NCI-H1092 treated with DMSO at 0.1 percent for 48 hours (cell line): ENCODE data around the gene ITGA6.

Source experiments
- DNase-seq: peaks from one replicate; lab custom pipeline; 2025; lab: John Stamatoyannopoulos, UW

ITGA6 gene

DNA sequence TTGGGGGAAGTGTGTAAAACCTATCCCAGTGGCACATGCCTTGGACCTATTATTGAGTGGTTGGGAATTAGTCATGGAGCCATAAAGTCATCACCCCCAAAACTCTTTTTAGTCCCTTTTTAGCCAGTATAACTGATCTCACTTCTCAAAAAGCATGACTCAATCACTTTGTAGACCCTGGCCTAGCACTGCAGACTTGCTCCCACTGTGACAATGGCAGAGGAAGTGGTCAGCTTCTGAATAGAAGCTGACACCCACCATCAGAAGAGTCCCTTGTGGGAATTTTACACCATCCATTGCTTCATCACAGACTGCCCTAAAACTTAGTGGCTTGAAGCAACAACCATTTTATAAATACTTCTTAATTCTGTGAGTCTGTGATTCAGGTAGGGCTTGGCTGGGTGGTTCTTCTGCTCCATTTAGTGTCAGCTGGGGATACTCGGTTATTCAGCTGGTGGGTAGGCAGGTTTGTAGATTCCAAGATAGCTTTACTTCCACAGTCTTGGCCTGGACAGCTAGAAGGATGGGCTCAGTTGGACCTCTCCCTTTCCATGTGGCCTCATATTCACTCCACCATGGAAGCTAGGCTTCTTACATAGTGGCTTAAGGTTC lies 10.8 kb upstream of the ITGA6 start:
- DNase-seq, result no peak

DNA sequence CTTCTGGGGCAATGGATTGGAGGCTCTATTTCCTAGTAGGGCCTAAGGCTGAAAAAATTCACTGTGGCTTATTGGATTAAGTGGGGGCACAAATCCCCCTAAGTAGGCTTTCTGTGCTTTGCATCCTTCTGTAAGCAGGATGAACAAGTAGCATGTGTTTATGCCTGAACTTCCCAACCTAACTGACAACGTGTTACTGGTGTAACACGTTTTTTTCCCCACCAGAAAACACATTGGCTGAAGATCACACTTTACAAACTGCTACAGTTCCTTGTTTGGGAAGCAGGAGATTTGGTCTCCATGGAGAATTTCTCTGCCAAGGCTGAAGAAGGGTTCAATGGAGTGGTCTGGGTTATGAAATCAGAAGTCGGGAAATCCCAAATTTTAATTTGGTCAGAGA lies 7.2 kb upstream of the ITGA6 start:
- no peak for DNase-seq

DNA sequence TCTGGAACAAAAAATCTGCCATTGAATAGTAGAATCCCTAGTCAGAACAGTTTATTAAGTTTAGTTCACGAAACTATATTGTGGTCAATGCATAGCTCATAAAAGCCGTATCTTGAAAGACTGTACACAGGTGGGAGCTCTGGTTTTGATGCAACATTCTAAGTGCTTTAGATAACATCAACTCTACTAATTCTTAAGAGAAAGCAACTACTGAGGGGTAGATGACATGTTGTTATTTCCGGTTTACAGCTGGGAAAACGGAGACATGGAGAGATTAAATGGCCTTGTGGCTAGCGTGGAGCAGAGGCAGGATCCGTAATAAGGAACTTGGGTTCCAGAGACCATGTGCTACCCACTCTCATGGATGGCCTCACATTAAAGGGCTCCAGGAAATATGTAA lies 4.2 kb upstream of the ITGA6 start:
- DNase-seq, result no peak

DNA sequence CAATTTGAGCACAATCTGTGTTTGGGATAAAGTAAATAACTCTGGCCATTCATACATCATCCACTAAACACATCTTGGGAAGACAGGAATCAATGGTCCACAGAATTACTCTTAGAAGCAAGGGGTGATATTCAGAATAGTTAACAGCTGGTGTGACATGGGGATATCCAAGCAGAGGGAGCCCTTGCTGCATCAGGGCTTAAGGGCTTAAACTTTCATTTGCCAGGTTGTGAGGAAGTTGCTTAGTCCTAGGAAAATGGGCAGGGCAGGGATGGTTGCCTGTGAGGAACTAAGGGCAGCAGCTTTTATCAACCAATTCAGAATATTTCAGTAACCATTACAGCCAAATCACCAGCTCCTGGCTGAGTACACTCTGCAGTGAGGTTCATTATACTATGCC lies 2.0 kb upstream of the ITGA6 start:
- no peak for DNase-seq

DNA sequence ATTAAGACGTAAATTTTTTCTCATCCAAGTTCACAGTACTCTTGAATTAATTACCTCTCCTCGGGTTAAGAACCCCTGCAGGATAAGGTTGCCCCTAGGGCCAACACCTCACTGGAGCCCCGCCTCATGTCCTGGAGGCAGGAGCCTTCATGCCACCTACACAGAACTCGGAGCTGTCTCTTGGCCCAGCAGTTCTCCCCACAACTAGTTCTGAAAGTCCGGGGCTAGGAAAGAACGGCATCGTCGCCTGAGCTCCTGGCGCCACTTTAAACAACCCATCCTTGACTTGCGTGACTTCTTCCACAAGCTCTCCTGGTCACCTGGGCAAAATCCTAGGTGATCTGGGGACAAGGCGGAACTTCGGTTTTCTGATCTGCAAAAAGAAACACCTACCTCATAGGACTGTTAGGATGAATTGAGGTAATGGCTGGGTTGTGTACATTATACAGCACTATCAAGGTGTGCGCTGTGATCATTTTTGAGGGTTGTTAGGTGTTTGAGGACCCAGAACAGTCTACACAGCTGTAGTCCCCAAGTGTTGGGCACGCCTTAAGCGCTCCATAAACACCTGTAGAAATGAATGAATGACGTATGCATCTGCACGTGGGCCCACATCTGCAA lies 641 bp upstream of the ITGA6 start:
- DNase-seq, result no peak

DNA sequence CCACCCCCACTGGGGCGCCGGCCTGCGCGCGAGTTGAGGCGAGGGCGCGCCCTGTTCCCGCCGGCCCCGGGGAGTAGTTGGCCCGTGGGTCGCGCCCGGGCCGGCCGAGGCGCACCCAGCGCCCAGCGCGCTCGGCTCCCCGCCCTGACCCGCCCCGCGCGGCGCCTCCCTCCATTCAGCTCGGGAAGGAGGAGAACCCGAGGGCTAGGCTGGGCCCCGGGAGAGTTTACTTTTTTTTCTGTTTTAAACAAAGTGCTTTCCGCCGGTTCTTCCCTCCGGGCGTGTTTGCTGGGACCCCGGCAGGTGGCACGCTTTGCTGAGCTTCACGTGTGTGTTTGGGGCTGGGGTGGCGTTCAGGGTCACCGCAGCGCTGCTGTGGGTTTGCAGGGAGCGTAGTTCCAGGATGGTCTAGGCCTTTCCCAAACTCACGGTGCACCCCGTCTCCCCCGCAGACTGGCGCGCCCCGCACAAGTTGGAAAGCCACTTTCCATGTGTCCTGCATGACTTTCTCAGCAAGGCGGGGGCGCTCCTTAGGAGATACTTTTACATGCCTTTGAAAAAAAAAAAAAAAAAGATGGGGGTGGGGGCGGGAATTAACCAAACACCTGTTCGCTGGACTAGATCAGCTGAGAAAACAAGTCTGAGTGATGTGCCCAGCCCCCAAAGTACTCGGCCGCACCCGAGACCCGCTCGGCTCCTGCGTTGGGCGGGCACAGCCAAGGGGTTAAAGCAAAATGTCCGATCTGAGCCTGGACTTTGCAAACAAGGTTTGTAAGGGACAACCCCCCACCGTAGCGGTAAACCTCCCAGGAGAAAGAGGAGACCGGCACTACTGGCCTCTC lies 825 bp downstream of the ITGA6 start:
- no peak for DNase-seq

DNA sequence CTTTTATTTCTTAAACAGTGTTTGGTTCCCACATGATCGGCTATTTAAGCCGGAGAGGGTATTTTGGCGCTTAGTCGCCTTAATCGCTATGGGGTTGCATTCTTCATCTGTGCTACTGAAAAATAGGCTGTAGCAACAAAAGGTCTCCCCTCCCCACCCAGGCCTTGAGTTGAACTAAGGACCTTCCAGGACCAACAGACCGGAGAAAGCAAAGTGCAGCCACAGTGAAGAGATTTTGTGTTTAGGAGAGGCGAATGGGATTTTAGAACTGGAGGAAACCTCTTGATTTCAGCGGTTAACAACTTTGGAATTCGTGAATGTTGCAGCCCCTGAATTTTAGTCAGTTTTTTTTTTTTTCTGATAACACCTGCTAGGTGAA lies 1.4 kb downstream of the ITGA6 start:
- DNase-seq, result no peak

DNA sequence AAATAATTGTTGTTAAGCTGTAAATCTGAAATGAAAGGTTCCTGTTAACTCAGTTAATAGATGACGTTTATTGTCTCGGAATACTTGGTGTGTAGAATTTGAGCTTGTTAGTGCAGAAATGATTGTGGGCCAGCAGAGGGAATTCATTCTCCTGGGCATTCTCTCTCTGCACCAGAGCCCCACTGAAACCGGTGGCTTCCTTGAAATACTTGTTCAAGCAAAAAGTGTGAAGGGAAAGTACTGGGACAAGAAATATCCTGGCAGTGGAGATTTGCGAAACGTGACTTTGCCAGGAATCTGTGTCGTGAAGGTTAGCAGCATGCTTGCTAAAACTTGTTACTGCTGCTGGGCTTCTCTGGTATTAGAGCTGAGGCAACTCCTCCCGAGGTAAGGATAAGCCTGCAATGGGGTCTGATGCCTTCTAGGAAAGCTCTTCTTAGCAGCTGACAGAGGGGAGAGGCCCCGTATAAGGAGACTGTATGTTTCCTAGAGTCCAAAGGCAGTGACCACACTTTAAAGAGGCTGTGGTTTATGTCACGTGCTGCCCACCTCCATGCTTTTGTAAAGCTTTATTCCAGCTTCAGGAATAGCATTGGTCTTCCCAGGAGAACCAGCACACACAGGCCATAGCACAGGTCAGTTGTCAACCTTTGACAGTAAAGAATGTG lies 2.0 kb downstream of the ITGA6 start:
- no peak for DNase-seq

DNA sequence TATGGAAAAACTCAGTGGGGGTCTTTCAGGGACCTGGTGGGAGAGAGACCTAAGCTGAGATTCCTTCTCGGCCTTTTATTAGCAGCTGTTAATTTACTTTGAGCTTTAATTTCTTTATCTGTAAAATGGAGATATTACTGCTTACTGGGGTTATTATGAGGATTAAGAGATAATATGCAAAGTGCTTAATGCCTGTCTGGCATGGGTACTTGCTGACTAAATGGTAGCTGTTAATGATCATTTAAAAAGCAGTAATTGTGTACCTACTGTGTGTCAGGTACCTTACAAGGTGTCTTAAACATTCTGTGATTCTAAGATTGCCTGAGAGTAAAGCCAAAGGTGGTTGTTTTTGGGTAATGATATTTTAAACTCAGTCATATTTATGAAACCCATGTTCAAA lies 2.6 kb downstream of the ITGA6 start:
- DNase-seq, result no peak

DNA sequence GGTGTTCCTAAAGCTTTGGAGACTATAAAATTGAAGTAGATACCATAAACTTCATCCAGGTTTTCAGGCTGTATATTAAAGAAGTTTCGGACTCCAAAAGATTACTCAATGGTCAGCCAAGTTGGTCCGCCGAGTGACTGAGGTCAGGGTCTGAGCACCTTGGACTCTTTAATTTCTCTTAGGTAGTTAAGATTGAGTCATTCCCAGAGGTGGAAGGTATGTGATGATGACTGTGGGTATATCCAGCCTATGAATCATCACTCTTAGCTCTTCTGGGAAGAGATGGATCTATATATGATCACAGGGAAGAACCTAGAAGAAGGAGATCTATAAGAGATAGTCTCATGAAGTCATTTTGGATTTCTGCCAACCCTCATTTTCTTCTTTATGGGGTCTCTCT lies 3.3 kb downstream of the ITGA6 start:
- no peak for DNase-seq

DNA sequence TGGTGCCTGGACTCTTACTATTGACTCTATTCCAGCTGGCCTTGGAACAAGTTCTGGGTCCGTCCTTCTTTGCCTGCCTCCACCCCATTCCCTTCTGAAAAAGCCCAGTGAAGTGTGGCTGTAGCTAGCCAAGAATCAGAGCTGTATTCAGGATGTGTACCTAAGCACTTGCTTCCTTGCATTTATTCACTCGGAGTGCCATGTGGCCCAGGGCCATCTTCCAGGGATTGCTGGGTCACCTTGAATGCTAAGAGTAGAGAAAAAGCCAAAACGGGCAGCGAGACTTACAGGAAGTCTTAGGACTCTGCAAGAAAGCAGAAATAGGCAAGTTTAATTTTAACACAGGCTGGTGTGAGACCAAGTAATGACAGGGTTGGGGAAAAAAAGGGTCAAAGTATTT lies 4.1 kb downstream of the ITGA6 start:
- DNase-seq, result no peak

DNA sequence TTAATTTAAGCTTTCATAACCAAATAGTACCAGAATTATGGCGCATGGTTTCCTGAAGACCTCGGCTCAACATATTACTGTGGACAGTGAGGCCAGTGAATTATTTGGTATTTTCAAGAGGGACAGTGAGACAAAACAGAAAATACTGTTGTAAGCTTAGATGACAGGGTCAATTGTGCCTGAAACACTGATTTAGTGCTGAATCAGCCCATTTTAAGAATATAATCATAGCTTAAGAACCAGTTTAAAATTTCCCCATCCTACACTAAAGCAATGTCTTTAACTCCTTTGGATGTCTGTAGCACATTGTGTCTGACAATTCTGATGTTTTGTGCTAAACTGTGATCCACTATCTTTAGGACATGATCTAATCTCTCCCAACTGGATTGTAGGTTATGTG lies 4.6 kb downstream of the ITGA6 start:
- no peak for DNase-seq

DNA sequence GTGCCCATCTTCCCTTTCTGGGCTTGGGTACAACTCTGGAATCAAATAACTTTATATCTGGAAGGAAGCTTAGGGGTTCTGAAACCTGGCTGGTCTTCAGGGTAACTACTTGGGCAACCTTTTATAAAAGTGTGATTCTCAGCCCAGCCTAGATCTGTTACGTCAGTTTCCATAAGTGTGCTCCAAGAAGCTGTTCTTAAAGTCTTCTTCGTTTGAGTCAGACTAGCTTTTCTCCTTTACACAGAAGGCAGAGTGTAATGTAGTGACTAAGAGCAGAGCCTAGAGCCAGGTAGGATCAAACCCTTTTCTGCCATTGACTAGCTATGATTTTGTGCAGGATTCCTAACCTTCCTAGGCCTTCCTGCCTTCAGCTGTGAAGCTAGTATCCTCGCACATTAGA lies 5.8 kb downstream of the ITGA6 start:
- DNase-seq, result no peak

DNA sequence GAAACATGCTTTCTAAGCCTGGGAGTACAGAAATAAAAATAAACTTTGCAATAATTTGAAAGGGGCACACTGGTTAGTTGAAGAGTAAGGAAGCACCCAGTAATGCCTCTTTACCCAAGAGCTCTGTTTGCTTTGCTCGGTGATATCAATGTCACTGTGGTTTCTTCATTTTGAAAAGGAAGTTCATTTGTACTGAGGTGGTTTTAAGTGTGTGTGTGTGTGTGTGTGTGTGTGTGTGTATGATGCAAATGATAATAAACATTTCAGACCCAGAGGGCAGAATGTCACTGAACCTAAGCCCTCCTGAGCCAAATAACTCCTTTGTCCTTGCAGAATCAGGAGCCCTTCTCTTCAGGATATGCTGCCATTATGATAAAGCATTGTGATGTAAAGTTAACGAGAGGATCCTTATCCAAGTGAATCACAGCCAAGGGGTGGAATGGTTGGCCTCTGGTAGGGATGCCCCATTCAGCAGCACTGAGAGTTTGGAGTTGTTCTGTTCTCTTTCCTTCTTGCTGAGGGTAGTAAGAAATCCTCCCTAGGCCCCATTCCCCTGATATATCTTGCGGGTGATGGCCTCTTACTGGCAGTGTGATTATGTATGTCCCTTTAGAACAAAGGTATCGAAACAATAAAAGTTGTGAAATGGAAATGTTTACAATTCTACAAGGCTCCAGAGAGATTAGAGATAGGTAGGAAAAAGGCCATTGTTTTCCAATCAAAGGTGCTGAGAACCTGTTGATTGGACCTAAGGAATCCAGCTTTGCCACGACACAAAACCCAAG lies 7.6 kb downstream of the ITGA6 start:
- no peak for DNase-seq

DNA sequence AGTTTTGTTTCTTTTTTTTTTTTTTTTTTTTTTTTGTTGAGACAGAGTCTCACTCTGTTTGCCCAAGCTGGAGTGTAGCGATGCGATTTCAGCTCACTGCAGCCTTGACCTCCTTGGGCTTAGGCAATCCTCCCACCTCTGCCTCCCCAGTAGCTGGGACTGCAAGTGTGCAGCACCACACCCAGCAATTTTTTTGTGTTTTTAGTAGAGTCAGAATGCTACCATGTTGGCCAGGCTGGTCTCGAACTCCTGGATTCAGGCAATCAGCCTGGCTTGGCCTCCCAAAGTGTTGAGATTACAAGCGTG lies 8.2 kb downstream of the ITGA6 start:
- no peak for DNase-seq

DNA sequence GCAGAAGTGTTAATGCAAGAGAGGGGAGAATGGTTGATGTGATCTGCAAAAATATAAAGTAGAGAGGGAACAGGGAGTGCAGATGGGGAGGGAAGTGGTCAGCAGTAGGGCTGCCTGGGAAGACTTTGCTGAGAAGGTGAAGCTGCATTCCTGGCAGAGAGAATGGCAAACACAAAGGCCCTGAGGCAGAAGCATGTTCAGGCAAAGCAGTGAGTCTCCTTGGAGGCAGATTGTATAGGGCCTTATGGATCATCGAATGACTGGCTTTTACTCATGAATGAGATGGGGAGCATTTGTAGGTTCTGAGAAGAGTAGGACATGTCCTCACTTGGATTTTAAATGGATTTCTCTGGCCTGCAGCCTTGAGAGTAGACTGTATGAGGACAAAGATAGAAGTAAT lies 9.5 kb downstream of the ITGA6 start:
- no peak for DNase-seq

DNA sequence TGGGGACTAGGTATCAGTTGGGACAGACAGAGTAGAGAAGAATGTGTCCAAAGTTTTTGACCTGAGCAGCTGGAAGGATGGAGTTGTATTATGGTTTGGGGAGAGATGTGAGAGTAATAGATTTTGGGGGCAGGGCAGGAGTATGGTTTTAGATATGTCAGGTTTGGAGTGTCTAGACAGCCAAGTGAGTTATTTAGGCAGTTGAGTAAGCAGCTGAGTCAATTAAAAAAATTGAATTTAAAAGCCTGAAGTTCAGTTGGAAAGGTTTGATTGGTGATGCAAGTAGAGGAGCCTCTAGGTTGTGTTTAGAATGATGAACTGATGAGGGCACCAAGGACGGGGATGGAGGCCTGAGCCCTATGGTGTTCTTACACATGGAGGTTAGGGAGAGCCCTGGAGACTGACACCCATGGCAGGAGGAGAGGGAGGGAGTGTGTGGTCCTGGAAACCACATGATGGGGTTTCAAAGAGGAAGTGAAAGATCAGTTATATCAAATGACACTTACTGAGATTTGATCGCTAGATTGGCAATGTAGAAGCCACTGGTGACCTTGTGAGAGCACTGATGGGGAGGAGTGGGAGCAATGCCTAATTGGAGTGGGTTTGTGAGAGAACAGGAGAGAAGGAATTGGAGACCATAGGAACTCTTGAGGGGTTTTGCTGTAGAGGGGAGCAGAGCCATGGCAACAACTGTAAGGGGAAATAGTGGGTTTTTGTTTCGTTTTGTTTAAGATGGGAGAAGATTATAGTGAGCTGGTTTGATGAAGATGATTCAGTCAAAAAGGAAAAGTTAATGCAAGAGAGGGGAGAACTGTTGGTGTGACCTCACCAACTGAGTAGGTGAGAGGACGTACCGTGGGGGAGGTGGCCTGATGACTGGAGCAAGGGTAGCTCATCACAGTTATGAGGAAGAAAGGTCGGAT lies 10.3 kb downstream of the ITGA6 start:
- DNase-seq, result no peak

DNA sequence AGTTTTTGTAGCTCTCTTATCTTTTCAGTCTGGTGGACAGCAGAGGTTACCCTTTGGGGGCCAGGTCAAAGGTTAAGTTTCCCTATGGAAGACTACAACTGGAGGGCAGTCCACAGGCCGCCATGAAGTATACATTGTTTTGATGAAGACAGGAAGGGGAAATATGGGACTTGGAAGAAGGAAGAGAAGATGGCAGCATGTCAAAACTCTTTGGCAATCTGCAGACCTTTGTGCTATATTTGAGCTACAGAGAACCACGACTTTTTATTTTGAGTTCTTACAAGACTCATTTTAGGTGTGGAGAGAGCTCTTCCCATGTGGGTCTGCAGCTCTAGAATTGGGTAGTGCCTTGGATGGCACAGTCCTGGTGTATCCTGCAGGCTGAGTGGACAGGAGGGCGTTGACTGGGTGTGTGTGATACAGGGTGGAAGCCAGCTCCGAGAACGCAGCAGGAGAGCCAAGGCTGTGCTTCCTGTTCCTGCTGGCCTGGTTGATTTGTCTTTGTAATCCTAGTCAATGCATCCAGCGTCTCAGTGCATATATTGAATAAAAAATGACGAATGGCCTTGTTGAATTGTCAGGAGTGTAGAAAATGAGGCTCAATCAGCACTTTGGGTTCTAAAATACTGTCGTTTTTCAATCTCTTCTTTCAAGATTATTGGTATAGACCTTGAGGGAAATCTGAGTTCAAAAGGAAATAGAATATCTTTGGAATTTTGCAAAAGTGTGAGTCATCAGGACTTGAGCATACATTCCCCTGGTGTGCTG lies 11.5 kb downstream of the ITGA6 start:
- DNase-seq, result no peak

DNA sequence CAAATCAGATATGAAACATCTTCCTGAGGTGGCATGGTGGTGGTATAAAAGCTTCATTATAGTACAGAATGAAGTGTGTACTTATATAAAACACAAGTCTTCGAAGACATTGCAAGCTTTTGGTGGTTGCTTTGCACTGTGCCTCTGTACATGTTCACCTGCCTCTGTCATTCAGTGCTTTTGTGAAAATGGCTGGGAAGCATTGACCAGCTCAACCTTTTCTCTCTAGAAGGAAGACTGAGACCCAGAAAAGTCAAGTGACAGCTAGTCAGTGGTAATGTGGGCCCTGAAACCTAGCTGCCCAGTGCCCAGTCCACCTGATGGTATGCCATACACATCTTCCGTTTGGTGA lies 12.1 kb downstream of the ITGA6 start:
- DNase-seq, result no peak

DNA sequence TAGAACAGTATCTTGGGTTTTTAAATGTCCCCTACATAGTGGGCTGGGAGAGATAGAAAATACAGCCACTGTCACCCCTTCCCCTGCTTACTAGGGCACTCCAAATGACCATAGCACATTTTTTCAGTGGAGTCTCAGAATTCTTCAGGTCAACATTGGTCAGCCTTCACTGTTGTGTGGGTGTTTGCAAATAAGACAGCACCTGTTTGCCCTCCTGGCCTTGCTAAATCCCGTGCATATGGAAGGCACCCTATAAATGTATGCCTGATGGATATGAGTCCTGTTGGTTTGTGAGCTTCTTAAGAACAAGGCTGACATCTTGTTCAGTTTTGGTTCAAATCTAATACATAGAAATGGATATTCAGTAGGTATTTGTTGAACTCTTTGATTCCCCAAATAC lies 12.5 kb downstream of the ITGA6 start:
- no peak for DNase-seq

DNA sequence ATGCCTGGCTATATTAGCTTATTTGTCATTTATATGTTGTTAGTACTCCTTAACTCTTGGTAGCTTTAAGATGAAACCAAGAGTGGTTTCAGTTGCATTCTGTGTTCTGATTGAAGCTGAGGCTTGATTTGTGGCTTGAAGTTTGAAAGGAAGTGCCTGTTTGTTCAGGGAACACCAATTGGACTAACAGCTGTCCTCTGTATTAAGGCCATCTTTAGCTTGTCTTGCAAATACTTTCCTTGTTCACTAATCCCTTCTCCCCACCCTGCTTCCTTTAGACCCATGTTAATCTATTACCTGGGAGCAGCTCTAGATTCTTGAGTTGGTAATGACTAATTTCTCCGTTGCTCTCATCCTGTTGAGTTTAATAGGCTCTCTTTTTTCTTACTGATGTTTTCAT lies 13.4 kb downstream of the ITGA6 start:
- no peak for DNase-seq
